Loucy (cell line): ENCODE results near the gene PSMA8.

Experiments
- CTCF ChIP-seq: fragments of 200-600 bp; sonication (generic); conservative IDR thresholded peaks from 2 replicates; pipeline ENCODE4 v1.5.1; 2014; ENCODE audit warnings: mild to moderate bottlenecking, antibody characterized with exemption, low read length
- EZH2phosphoT487 ChIP-seq: fragments of 200-600 bp; IDR thresholded peaks from 2 replicates; pipeline ENCODE4 v1.6.1; 2018; ENCODE audit warnings: antibody characterized with exemption, mild to moderate bottlenecking, moderate library complexity, borderline replicate concordance

DNA sequence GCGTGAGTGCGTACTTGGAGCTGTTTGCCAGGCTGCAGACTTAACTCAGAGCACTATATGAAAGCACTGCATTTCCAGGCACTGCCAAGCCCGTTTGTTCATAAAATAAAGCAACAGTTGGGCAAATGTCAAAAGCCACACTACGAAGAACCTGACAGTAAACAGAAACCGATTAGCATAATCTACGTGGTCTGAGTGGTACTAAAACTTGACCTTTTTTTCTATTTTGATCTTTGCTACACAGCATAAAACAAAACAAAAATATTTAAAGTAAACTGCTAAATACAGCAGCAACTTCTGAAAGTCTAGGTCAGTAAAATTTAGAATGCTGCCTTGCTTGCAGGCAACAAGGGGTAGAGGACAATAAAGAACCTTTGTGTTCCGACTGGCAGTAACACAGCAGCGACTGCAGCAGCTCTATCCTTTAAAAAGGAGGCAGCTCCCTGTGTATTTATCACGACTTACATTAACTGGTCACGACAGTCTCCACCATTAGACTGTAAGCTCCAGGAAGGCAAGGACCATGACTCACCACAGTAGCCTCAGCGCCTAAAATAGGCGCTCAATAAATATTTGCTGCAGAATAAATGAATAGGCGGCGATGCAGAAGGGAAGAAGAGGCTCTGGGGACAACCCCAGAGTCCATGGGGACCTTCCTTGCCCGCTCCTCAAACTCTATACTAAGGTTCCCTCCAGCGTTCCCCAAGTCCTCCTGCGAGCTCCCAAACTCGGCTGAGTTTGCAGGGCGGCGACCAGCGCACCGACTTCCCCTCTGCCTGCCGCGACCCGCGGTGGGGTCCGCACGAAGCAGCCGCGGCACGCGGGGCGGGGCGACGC lies 44.2 kb upstream of the PSMA8 start:
- TF ChIP-seq CTCF (no peak), EZH2phosphoT487 (no peak)
